A549 (cell line): ENCODE data around the gene PDS5A. TPM values are rescaled to one million over a fixed set of nuclear protein-coding genes. Genes with fewer than 3 reads are reported as not detected.
A peak's percentile ranks its signal among the peaks of the same experiment; 100 is the strongest.

Experiments used
- ATAC-seq, 2 experiments: fragments of 200-7000 bp in 1 of 2; fragments of >200 bp in 1 of 2; cut with Nextera tagmentation in 1 of 2; cut with Tn5 transposase in 1 of 2; 3 replicates each; pipeline versions ENCODE4 v1.8.0 to v1.9.1; 2018 to 2020; ENCODE audit warnings: mild to moderate bottlenecking in 1 of 2, moderate library complexity in 1 of 2
- CTCF ChIA-PET: fragments of 300-600 bp; sonication (Branson Sonifier 250); formaldehyde crosslinking; extraction: SDS; loops from one replicate; lab custom pipeline; 2021; ENCODE audit warnings: antibody characterized with exemption, inconsistent platforms; lab: Yijun Ruan, JAX
- POLR2A ChIA-PET: fragments of 350-600 bp; formaldehyde crosslinking; extraction: SDS; loops from one replicate; lab custom pipeline; 2021; ENCODE audit warnings: antibody characterized with exemption, inconsistent platforms; lab: Yijun Ruan, JAX
- DNase-seq, 2 experiments: peaks; one replicate each; pipeline versions ENCODE4 v3.0.0 to v3.0.0-alpha.2; 2011 to 2016; ENCODE audit warnings: low read depth in 1 of 2, low spot score in 1 of 2
- FAIRE-seq: peaks from 2 replicates; lab custom pipeline; 2011; peaks lifted over from hg19 to GRCh38; lab: Jason Lieb, UNC
- H3K27ac ChIP-seq, 2 experiments: fragments of >200 bp; sonication (Bioruptor Twin); formaldehyde crosslinking; 3 replicates each; pipeline ENCODE4 v1.5.1; 2016 to 2017
- H3K4me1 ChIP-seq: fragments of >200 bp; sonication (Bioruptor Twin); formaldehyde crosslinking; 3 replicates; pipeline ENCODE4 v1.6.1; 2016
- H3K4me2 ChIP-seq: fragments of >200 bp; sonication (Bioruptor Twin); formaldehyde crosslinking; 3 replicates; pipeline ENCODE4 v1.6.1; 2016
- H3K4me3 ChIP-seq: fragments of >200 bp; sonication (Bioruptor Twin); formaldehyde crosslinking; 3 replicates; pipeline ENCODE4 v1.5.1; 2016
- H3K9me3 ChIP-seq: fragments of >200 bp; sonication (Bioruptor Twin); formaldehyde crosslinking; 3 replicates; pipeline ENCODE4 v1.6.1; 2016
- BHLHE40 ChIP-seq: IDR thresholded peaks from 2 replicates; pipeline ENCODE4 v1.6.1; 2012; ENCODE audit warnings: low read depth, low read length, inconsistent platforms
- CEBPB ChIP-seq, 2 experiments: fragments of >200 bp in 1 of 2; sonication (Bioruptor Twin) in 1 of 2; formaldehyde crosslinking in 1 of 2; IDR thresholded peaks; 2 replicates each; pipeline ENCODE4 v1.6.1; 2012 to 2016
- EHF ChIP-seq: fragments of 250-450 bp; sonication (Bioruptor Pico); IDR thresholded peaks from 2 replicates; pipeline ENCODE4 v1.5.0; 2020; ENCODE audit warnings: mild to moderate bottlenecking
- FOSB ChIP-seq: fragments of 250-450 bp; sonication (Bioruptor Pico); IDR thresholded peaks from 2 replicates; pipeline ENCODE4 v1.5.0; 2020; ENCODE audit warnings: mild to moderate bottlenecking, moderate library complexity
- FOSL2 ChIP-seq, 2 experiments: fragments of 450-650 bp in 1 of 2; fragments of >200 bp in 1 of 2; sonication (Bioruptor Twin) in 1 of 2; formaldehyde crosslinking; IDR thresholded peaks; 2 replicates each; pipeline versions ENCODE4 v1.5.0 to v1.6.1; 2016 to 2020; ENCODE audit warnings: mild to moderate bottlenecking in 1 of 2, moderate library complexity in 1 of 2
- KDM5A ChIP-seq: fragments of 200-600 bp; sonication (generic); IDR thresholded peaks from 2 replicates; pipeline ENCODE4 v1.6.1; 2016; ENCODE audit warnings: antibody characterized with exemption, mild to moderate bottlenecking
- WGBS: methylation state at CpG from one replicate; pipeline ENCODE4 v1.1.6; 2017; ENCODE audit errors: missing lambda C conversion rate; 5-methylcytosine and 5-hydroxymethylcytosine counted together
- polyA plus RNA-seq, 4 experiments: library from polyadenylated mRNA; depleted of rRNA in 3 of 4; stranded (reverse); fragments of >200 nt; fragmentation: RNase III in 1 of 4; extraction: RNeasy Plus Mini Kit Qiagen cat#74134 plus additional on column Dnase treatment in 1 of 4; gene quantifications; 2 replicates in 3 of 4; 3 replicates in 1 of 4; pipeline ENCODE4 v1.2.3, GENCODE V29; 2011 to 2017
- TF ChIP-seq, protein P1 (sequence below): fragments of 200-600 bp; sonication (generic); IDR thresholded peaks from 2 replicates; pipeline ENCODE4 v1.6.1; 2016; ENCODE audit warnings: antibody characterized with exemption, mild to moderate bottlenecking, moderate library complexity
- TF ChIP-seq, protein P2 (sequence below): IDR thresholded peaks from 2 replicates; pipeline ENCODE4 v1.6.1; 2012
- TF ChIP-seq, protein P3 (sequence below): fragments of >200 bp; sonication (Bioruptor Twin); formaldehyde crosslinking; IDR thresholded peaks from 3 replicates; pipeline ENCODE4 v1.6.1; 2016
- TF ChIP-seq, protein P4 (sequence below): fragments of >200 bp; sonication (Bioruptor Twin); formaldehyde crosslinking; IDR thresholded peaks from 2 replicates; pipeline ENCODE4 v1.6.1; 2016
- TF ChIP-seq, protein P5 (sequence below): IDR thresholded peaks from 2 replicates; pipeline ENCODE4 v1.6.1; 2012; ENCODE audit warnings: low read depth, borderline replicate concordance
- TF ChIP-seq, protein P6 (sequence below): fragments of 250-450 bp; sonication (Bioruptor Pico); IDR thresholded peaks from 2 replicates; pipeline ENCODE4 v1.5.0; 2021; ENCODE audit warnings: mild to moderate bottlenecking, moderate library complexity, borderline replicate concordance

Gene PDS5A
- polyA plus RNA-seq, 2 of the 4 experiments (the other 2 are of a cell fraction): 33.0 to 87.5 TPM

DNA sequence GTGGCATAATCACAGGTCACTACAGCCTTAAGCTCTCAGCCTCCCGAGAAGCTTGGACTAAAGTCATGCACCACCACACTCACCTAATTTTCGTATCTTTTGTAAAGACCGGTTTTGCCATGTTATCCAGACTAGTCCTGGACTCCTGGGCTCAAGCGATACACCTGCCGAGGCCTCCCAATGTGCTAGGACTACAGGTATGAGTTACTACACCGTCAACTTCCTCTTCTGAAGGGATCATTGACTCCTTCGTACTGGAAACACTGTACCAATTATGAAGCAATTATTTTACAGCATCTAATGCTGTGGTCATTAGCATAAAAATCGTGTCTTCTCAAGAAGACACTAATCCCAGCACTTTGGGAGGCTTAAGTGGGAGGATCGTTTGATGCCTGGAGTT lies 35.2 kb downstream of the PDS5A start (continued):
- TF ChIP-seq, protein P1, sequence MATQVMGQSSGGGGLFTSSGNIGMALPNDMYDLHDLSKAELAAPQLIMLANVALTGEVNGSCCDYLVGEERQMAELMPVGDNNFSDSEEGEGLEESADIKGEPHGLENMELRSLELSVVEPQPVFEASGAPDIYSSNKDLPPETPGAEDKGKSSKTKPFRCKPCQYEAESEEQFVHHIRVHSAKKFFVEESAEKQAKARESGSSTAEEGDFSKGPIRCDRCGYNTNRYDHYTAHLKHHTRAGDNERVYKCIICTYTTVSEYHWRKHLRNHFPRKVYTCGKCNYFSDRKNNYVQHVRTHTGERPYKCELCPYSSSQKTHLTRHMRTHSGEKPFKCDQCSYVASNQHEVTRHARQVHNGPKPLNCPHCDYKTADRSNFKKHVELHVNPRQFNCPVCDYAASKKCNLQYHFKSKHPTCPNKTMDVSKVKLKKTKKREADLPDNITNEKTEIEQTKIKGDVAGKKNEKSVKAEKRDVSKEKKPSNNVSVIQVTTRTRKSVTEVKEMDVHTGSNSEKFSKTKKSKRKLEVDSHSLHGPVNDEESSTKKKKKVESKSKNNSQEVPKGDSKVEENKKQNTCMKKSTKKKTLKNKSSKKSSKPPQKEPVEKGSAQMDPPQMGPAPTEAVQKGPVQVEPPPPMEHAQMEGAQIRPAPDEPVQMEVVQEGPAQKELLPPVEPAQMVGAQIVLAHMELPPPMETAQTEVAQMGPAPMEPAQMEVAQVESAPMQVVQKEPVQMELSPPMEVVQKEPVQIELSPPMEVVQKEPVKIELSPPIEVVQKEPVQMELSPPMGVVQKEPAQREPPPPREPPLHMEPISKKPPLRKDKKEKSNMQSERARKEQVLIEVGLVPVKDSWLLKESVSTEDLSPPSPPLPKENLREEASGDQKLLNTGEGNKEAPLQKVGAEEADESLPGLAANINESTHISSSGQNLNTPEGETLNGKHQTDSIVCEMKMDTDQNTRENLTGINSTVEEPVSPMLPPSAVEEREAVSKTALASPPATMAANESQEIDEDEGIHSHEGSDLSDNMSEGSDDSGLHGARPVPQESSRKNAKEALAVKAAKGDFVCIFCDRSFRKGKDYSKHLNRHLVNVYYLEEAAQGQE: no peak

DNA sequence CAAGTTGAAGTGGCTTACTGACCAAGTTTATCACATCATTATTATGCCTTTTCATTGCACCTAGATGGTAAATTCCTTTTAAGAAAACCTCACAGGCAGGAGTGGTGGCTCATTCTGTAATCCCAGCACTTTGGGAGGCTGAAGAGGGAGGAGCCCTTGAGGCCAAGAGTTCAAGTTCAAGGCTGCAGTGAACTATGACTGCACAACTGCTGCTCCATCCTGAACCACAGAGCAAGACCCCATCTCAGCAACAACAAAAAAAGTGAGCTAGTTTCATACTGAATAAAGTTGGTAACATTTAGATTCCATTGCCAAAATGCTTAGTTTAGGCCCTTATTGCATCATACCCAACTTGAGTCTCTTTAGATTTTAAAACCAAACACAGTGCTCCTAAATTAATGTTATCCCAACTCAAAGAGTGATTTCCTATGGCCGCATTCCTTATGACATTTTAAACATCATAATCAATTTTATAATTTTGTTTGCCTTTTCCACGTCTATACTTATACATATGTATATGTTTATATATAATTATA lies 36.0 kb downstream of the PDS5A start:
- FAIRE-seq: no peak
- ATAC-seq: no peak

DNA sequence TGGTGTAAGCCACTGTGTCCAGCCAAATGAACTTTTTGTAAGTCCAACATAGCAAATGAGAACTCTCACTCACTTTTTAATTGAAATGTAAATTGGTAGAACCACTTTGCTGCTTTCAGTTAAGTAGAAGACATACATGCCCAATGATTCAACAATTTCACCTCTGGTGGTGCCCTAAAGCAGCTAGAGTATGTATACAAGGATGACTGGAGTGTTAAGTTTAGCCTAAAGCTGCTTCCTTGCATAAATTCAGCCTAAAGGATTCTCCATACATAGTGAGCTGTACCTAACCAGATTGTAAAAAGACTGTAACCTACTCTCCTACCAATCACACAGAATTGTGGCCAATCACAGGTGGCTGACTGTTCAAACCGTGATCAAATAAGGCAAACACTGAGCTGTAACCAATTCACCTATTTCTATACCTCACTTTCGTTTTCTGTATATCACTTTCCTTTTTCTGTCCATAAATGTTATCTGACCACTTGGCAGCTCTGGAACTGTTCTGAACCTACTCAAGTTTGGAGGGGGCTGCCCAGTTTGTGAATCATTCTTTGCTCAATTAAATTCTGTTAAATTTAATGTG lies 39.9 kb downstream of the PDS5A start:
- WGBS: 89% methylated on average over 2 of the region's 2 CpGs
- no peak for TF ChIP-seq FOSB
- TF ChIP-seq, protein P2, sequence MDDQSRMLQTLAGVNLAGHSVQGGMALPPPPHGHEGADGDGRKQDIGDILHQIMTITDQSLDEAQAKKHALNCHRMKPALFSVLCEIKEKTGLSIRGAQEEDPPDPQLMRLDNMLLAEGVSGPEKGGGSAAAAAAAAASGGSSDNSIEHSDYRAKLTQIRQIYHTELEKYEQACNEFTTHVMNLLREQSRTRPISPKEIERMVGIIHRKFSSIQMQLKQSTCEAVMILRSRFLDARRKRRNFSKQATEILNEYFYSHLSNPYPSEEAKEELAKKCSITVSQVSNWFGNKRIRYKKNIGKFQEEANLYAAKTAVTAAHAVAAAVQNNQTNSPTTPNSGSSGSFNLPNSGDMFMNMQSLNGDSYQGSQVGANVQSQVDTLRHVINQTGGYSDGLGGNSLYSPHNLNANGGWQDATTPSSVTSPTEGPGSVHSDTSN: no peak
- TF ChIP-seq, protein P3, sequence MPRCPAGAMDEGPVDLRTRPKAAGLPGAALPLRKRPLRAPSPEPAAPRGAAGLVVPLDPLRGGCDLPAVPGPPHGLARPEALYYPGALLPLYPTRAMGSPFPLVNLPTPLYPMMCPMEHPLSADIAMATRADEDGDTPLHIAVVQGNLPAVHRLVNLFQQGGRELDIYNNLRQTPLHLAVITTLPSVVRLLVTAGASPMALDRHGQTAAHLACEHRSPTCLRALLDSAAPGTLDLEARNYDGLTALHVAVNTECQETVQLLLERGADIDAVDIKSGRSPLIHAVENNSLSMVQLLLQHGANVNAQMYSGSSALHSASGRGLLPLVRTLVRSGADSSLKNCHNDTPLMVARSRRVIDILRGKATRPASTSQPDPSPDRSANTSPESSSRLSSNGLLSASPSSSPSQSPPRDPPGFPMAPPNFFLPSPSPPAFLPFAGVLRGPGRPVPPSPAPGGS: no peak
- no peak for TF ChIP-seq KDM5A
- no peak for TF ChIP-seq CEBPB (IDR thresholded peaks at IDR 0.05)
- no peak for TF ChIP-seq FOSL2 (IDR thresholded peaks at IDR 0.05)
- no peak for TF ChIP-seq FOSL2 (CRISPR knock-in tag; IDR thresholded peaks at IDR 0.05)
- TF ChIP-seq BHLHE40: no peak
- TF ChIP-seq, protein P4, sequence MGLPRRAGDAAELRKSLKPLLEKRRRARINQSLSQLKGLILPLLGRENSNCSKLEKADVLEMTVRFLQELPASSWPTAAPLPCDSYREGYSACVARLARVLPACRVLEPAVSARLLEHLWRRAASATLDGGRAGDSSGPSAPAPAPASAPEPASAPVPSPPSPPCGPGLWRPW: no peak
- TF ChIP-seq, protein P5, sequence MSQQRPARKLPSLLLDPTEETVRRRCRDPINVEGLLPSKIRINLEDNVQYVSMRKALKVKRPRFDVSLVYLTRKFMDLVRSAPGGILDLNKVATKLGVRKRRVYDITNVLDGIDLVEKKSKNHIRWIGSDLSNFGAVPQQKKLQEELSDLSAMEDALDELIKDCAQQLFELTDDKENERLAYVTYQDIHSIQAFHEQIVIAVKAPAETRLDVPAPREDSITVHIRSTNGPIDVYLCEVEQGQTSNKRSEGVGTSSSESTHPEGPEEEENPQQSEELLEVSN: no peak
- TF ChIP-seq, all 56 proteins: peak for 0
- FAIRE-seq (no peak), DNase-seq (no peak), ATAC-seq (no peak)
- ChIA-PET CTCF (no interaction called here), POLR2A (no interaction called here)
- H3K4me3 ChIP-seq: no peak overlapping the region
- H3K9me3 ChIP-seq: no peaks in the 10 kb centered on the region
- peaks cover 3% of the 10 kb centered on the region; the same call in 1 of the 3 replicates for H3K4me1 ChIP-seq
- no peak overlapping the region for H3K27ac ChIP-seq
- H3K4me2 ChIP-seq: no peak overlapping the region

More for the DNA sequence above, 36.0 kb downstream of the PDS5A start:
- POLR2A ChIA-PET: no interaction called here
- H3K4me1 ChIP-seq: 0 out of 3 replicates have a peak, but pooled peaks cover 3% of the 10 kb centered on the region
- no peak for DNase-seq
- no peak overlapping the region for H3K4me3 ChIP-seq
- H3K27ac ChIP-seq: no peak overlapping the region
- H3K4me2 ChIP-seq: no peak overlapping the region
- 93% methylated on average over 2 of the region's 2 CpGs for WGBS
- no peaks in the 10 kb centered on the region for H3K9me3 ChIP-seq
- CTCF ChIA-PET: no interaction called here
- peak in 1 of 2 experiments; percentile 30; a peak in 1 of 4 replicates for TF ChIP-seq CEBPB (IDR thresholded peaks at IDR 0.05)
- no peak for TF ChIP-seq EHF (CRISPR knock-in tag)
- TF ChIP-seq, protein P6, sequence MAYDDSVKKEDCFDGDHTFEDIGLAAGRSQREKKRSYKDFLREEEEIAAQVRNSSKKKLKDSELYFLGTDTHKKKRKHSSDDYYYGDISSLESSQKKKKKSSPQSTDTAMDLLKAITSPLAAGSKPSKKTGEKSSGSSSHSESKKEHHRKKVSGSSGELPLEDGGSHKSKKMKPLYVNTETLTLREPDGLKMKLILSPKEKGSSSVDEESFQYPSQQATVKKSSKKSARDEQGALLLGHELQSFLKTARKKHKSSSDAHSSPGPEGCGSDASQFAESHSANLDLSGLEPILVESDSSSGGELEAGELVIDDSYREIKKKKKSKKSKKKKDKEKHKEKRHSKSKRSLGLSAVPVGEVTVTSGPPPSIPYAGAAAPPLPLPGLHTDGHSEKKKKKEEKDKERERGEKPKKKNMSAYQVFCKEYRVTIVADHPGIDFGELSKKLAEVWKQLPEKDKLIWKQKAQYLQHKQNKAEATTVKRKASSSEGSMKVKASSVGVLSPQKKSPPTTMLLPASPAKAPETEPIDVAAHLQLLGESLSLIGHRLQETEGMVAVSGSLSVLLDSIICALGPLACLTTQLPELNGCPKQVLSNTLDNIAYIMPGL: no peak
